IPS-11a (cell line): ENCODE data around the gene RAB36.

Experiments
- H3K4me3 ChIP-seq: one replicate; pipeline ENCODE4 v1.5.1; 2013; ENCODE audit warnings: low read depth, low read length, control low read depth

RAB36 gene

DNA sequence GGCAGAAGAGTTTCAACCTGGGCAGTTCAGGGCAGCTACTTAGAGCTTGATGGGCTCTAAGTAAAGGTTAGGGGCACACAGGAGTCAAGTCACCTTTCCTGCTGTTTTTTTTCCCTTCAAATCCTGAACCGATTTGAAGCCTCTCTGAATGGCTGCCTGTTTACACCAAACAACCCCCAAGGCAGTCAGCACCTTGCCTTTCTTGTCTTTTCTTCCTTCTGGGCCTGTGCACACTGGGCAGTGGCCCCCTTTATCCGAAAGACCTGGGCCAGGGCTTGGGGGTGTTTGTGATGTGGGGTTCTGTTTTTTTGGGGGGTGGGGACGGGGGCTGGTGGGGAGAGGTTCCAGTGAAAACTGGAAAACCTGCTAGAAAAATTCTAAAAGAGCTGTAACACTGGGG is 7.8 kb upstream of the RAB36 start:
- H3K4me3 ChIP-seq, result no peak overlapping the region

DNA sequence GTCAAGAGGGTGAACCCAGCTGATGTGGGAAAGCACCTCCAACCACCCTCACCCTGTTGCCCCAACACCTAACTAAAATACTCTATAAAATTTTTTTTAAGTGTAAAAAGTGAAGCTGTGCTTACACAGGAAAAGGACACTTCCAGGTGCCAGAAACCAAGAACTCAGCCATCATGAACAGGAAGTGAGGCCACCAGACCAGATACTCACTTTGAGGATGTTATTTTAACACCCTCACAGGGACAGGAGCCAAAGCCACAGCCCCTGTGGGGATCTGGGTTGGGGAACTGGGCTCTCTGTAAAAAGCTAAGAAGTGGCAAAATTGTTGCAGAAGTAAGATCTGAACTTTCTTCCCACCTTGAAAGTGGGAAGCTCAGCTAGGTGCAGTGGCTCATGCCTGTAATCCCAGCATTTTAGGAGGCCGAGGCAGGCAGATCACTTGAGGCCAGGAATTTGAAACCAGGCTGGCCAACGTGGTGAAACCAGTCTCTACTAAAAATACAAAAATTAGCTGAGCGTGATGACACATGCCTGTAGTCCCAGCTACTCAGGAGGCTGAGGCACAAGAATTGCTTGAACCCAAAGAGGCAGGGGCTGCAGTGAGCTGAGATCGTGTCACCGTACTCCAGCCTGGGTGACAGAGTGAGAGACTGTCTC is 7.2 kb upstream of the RAB36 start:
- no peak overlapping the region for H3K4me3 ChIP-seq

DNA sequence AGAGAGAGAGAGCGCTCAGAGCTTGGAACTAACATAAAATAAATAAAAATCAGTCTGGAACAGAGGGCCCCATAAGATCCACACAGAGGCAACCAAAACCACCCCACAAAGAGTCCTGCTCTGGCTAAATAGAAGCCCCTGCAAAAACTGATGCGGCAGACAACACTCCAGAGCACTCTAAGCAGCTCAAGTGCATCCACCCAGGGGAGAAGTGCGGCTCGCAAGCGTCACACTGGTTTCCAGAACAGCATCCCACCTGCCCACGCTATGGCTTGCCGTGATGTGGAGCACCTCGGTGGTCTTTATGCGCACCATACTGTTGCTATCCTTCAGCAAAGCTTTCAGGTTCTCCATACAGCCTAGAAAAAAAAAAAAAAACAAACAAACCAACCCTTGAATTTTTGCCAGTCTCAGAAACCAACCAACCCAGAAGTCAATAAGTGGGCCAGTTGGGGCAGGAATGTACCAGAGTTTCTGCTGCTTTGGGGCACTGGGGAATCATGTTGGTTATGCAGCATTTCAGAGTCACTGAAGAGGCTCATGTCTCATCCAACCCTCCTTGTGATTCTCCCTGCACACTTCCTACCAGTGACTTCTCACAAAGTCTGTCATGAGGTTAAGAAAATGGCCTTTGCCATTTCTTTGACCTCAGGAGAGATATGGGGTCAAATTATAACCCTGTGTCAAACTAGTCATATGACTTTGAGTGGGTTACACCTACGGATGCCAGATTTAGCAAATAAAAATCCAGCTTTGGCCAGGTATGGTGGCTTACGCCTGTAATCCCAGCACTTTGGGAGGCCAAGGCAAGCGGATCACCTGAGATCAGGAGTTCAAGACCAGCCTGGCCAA is 6.5 kb upstream of the RAB36 start:
- H3K4me3 ChIP-seq, result no peak overlapping the region

DNA sequence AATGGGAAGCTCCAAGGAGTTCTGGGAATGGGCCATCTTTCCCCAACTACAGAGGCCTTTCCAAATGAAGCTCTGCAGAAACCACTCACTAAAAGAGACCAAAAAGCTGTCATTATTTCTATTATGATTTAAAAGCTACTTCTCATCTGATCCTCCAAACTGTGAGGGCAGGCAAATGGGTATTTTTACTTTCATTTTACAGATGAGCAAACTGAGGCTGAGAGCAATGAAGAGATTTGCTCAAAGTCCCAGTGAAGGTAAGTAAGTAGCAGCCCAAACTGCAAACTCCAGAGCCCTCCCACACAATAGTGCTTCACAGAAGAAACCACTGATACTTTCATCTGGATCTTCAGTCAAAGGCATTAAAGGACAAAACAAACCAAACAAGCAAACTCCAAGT is 4.9 kb upstream of the RAB36 start:
- no peak overlapping the region for H3K4me3 ChIP-seq

DNA sequence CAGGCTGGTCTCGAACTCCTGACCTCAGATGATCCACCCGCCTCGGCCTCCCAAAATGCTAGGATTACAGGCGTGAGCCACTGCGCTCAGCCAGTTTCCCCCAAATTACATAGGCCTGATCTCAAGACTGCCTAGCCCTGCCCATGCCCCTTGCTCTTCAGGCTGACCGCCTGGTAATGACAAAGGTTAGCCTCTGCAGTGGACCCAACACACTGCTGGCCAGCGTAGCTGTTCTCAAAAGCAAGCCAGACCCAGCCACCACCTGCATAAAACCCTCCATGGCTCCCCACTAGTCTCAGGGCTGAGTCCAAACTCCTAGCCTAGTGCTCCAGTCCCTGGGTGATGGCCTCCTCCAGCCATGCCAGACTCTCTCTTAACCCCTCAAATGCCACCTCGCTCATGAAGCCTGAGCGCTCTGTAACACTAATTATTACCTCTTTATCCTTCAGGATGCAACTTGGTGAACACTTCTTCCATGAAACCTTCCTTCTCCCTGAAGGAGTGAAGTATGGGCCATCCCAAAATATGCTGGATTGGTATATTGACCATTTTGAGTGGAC is 2.7 kb upstream of the RAB36 start:
- H3K4me3 ChIP-seq, result no peak overlapping the region

DNA sequence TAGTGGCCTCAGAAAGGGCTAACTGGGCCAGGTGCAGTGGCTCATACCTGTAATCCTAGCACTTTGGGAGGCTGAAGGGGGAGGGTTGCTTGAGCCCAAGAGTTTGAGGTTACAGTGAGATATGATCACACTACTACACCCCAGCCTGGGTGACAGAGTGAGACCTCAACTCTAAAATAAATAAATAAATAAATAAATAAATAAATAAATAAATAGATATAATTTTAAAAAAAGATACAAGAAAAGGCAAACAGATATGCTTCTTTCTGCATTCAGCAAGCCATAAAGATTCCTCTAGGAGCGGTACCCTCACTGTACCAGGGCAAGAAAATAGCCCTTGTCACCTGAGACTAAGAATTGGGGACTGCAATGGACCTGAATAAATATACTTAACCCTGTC is 2.2 kb upstream of the RAB36 start:
- H3K4me3 ChIP-seq, result no peak overlapping the region

DNA sequence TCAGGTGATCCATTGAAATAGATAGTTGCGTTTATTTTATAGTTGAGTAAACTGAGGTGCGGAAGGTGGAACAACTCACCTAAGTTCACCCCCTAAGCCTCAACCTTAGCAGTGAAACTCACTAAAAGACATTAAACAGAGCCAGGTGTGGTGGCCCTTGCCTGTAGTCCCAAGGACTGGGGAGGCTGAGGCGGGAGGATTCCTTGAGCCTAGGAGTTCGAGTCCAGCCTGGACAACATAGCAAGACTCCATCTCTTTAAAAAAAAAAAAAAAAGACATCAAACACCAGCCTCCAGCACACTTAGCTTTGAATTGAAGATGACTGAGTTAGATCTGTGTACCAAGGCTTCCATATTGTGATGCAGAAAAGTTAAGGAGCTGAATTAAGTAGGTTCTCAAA is 845 bp upstream of the RAB36 start:
- H3K4me3 ChIP-seq, result no peak overlapping the region

DNA sequence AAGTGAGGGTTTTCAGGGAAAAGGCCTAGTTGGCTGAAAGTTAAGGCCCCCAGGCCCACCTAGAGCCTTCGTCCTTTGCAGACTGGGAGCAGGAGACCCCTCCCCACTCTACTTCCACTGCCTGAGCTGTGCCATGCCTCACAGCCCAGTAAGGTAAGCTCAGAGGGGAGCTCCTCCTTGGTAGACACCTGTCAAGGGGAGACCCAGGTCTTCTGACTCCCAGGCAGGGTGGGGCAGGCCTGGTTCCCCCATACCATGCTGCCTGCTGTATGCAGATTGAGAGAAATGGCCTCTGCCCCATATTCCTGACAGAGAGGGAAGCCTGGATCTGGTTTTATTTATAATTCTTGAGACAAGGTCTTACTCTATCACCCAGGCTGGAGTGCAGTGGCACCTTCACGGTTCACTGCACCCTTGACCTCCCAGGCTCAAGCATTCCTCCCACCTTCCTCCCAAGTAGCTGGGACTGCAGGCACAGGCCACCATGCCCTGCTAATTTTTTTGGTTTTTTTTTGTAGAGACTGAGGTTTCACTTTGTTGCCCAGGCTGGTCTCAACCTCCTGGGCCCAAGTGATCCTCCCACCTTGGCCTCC is 697 bp downstream of the RAB36 start:
- H3K4me3 ChIP-seq, result no peak overlapping the region

DNA sequence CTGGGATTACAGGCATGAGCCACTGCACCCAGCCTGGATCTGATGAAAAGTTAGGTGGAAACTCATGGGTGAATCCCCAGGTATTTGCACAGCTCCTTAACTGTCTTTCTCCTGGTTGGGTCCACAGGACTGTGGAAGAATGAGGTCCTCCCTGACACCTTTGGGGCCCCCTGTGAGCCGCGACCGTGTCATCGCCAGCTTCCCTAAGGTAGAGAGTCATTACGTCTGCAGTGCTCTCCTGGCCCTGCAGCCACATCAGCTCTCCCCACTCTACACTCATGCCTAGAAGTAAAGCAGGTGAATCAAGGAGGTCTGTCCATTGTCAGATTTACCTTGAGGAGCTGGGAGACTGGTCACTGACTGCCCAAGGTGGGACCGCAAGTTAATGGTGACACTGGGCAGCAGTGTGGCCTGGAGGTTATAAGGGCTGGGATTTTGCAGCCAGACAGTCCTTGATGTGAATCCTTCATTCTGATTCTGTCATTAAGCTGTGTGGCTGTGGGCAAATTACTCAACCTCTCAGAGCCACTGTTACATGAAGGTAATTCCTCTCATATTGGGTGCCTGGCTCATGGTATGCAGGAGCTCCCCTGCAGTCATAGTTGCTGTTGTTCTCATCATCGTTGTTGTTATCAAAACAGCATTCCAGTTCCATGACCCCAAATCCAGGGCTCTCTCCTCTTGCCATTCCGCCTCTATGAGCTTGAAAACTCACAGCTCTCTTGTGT is 1.4 kb downstream of the RAB36 start:
- H3K4me3 ChIP-seq, result no peak overlapping the region

DNA sequence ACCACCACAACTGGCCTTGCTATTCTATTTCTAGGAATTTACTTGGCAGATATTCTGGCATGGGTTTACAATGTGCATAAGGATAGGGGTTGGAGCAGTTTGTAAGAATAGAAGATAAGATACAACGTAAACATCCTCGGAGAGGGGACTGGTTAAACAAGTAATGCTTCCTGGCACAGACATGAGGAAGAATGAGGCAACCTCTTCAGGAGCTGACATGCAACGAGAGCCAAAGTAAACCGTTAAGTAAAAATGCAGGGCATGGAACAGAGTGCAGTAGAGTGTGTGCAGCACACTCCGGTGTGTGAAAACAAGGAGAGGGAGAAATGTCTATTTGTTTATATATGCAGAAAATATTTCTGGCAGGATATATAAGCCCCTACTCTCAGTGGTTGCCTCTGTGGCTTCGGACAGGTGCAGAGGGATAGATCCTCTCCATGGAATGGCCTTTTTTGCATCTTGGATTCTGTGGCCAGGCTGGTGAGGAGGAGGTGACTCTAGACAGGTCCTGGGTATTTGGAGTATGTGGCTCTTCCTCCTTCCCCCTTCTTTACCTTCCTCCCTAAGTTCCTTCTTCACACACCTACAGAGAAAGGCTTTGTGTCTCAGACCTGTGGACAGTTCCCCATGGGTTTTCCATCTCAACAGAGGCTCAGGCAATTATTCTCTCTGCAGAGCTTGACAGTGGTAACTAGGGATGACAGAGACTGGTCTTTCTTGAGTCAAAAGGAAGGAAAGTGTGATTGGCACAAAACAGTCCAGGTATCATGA is 2.5 kb downstream of the RAB36 start:
- no peak overlapping the region for H3K4me3 ChIP-seq

DNA sequence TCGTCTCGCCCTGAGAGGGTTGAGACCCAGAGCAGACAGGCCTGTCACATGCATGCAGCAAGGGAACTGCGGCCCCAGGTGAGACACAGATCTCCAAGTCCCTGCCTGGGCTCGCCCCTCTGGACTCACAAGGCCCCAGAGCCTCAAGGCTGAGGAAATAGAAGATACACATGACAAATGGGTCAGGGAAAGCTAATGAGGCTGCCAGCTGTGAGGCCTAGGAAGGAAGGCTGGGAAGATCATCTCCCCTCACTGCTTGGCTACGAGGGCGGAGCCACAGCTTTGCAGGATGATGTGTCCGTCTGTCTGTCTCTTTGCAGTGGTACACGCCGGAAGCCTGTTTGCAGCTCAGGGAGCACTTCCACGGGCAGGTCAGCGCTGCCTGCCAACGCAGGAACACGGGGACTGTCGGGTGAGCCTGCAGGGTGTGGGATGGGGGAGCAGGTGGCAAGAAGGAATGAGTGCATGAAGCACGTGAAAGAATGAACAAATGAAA is 4.5 kb downstream of the RAB36 start:
- H3K4me3 ChIP-seq, result no peak overlapping the region

DNA sequence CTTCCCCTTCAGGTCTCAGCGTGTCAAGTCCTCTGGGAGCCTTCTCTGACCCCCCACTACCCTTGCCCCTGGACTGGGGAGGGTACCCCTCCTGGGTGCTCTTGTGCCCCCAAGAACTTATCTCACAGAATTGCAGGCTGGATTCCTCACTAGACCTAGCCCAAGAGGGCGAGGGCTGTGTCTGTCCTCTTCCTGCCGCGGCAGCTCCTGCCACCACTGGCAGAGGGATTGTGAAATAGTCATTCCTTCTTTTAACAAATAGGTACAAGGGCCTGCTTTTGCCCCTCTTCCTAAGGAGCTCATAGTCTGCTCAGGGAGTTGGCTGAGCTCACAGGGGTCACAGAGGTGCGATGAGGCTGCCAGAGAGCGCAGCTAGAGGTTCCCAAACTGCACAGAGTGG is 5.5 kb downstream of the RAB36 start:
- no peak overlapping the region for H3K4me3 ChIP-seq

DNA sequence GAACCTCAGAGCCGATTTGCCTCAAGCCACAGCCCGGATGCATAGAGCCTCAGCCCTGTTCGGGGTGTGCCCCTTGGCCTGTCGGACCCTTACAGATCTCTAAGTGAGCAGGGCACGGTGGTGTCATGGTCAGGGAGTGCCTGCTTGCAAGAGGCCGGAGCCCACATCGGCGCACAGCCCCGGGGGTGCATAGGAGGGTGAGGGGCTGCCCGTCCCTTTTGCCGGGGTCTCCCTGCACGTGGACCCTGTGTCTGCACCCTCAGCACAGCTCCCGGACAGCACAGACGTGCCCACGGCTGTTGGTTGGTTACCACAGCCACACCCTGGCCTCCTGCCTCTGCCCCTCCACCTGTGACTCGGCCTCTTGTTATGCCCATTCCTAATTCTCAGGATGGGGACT is 6.5 kb downstream of the RAB36 start:
- H3K4me3 ChIP-seq, result no peak overlapping the region

DNA sequence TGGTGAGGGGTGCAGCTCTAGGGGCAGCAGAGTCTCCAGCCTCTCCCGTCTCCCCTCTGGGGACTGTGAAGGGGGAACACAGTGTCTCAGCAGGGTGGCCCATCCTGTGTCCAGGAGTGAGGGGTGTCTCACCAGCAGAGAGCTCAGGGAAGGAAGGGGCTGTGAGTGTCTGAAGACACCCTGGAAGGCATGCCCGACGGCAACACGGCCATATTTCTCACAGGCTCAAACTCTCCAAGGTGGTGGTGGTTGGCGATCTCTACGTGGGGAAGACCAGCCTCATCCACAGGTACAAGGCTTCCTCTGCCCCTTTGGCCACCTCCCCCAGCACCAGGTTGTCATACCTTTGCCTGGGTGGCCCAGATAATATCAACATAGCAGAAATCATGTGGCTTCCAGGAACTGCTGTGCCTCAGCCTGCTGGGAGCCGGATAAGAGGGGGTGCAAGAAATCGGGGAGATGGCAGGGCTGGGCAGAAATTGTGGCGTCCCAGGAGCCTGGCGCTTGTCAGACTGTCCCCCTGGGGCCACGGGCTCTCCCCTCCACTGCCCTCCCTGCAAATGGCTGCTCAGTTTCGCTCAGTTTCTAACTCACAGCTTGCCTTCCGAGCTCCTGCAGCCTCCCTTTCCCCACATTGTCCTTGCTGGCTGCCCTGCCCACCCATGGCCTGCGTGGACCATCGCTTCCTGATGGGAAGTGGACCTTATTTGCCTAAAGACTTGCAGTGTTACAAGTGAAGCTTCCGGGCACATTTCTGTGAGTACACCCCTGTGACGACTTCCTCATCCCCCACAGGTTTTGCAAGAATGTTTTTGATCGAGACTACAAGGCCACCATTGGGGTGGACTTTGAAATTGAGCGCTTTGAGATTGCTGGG is 7.2 kb downstream of the RAB36 start:
- no peak overlapping the region for H3K4me3 ChIP-seq

DNA sequence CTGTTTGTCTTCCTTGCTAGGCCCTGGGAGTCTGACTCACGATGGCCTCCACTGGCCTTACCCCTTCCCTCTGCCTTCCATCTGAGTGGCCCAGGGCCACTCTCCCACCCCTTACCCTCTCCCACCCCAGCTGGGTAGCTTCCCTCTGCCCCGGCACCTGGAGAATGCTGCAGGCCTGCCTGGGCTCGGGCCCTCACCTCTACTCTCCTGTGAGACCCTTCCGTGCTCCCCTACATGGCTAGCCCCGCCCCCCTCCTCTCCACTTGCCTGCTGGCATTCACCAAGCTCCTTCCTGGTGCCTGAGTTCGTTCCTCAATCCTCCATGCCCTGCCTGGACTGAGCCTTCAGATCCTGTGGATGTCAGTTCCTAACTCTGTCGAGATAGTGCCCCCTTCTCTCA is 8.7 kb downstream of the RAB36 start:
- H3K4me3 ChIP-seq, result no peak overlapping the region

DNA sequence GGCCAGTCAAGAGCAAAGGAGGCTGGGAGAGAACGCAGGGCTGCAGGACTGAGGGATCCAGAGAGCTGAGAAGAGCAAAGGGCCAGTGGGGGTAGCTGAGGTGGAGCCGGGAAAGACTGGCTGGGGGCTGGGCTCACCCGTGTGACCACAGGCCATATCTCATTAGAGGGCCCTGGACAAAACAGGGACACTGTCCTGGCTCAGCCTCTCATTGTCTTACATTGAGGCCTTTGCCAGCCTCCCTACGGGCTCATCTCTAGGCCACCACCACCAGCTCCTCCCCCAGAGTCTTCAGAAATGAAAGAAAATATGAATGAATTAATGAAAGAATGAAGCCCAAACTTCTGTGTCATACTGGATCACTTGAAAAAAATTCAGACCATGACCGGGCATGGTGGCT is 9.2 kb downstream of the RAB36 start:
- no peak overlapping the region for H3K4me3 ChIP-seq

DNA sequence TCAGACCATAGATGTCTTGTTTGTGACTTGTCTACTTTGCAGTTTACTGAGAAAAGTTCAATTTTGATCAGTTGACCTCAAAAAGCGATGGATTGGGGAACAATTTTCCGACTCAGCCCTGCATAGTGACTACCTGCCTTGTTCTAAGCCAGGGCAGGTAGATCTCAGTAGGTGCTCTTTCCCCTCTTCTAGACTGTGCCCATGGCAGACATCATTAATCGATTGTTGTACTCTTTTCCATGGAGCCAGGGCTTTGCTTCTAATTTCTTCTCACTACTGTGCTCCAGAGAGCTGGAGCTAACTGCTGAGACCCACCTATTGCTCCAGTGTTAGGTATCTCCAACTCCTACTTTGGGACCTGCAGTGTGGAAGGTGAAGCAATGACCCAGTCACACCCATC is 9.9 kb downstream of the RAB36 start:
- no peak overlapping the region for H3K4me3 ChIP-seq

DNA sequence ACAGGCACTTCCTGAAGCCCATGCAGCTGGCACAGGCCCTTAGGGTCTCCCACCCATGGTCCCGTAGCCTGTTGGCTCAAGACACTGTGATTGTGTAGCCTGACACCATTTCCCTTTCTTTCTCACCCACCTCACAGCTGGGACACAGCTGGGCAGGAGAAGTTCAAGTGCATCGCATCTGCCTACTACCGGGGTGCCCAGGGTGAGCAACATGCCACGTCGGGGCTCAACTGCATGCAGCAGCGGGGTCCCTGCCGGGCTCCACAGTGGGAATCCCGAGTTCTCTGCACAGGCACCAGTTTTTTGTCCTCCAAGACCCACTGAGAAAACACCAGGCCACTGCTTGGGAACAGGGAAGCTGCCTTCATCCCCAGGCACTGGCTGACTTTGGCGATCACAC is 10.6 kb downstream of the RAB36 start:
- H3K4me3 ChIP-seq, result no peak overlapping the region

DNA sequence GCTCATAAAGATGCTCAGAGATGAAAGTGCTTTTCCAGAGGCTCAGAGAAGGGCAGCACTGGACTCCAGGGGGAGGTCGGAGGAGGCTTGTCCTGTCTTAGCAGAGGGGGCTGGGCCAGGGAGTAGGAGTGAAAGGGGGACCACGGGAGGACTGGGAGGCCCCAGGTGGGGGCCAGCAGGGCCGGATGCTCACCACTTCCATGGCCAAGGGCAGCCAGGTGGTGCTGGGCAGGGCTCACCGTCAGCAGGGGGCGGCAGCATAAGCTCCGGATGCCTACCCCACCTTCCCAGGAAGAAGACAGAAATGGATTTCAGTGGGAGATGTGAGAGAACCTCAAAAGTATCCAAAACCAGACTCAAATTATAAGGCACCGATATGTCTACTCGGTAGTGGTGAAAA is 11.0 kb downstream of the RAB36 start:
- H3K4me3 ChIP-seq, result no peak overlapping the region
